SK-MEL-5 (cell line): ENCODE data around the gene RPL27A. TPM values are rescaled to one million over a fixed set of nuclear protein-coding genes. Genes with fewer than 3 reads are reported as not detected.

ENCODE experiments used
- DNase-seq: peaks from one replicate; pipeline ENCODE4 v3.0.0-alpha.2; 2016; ENCODE audit warnings: low read depth, low spot score
- in situ Hi-C: cut with HindIII; loops from 2 replicates; pipeline ENCODE4 v1.10.0; 2016; ENCODE audit warnings: low sequenced_read_pairs, high pct_unique_total_duplicates, low pct_unique_long_range_greater_than_20kb
- total RNA-seq: library from RNA; depleted of rRNA; stranded (reverse); fragments of >200 nt; shearing (Covaris generic); gene quantifications from 2 replicates; pipeline ENCODE4 v1.2.3, GENCODE V29; 2014

RPL27A gene
- total RNA-seq, 1 experiment from 2014 or later, result 1,031 TPM

DNA sequence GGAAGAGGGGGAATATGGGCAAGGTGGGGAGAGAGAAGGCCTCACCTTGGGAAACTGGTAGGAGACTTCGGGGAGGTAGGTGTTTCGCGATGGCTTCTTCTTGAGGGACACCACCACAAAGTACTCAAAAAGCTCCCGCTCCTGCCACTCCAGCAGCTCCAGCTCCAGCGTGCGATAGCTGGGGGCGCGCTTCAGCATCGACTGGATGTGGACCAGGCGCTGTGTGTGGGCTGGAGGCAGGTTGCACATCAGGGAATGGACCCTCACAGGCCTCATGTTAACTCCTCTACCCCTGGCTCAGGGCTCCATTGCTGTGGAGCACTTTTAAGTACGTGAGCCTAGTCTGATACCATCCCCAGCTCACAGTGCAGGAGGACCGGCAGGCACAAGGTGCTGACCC lies 29.9 kb downstream of the RPL27A start:
- in situ Hi-C loops, result no loop called here
- DNase-seq, result no peak

DNA sequence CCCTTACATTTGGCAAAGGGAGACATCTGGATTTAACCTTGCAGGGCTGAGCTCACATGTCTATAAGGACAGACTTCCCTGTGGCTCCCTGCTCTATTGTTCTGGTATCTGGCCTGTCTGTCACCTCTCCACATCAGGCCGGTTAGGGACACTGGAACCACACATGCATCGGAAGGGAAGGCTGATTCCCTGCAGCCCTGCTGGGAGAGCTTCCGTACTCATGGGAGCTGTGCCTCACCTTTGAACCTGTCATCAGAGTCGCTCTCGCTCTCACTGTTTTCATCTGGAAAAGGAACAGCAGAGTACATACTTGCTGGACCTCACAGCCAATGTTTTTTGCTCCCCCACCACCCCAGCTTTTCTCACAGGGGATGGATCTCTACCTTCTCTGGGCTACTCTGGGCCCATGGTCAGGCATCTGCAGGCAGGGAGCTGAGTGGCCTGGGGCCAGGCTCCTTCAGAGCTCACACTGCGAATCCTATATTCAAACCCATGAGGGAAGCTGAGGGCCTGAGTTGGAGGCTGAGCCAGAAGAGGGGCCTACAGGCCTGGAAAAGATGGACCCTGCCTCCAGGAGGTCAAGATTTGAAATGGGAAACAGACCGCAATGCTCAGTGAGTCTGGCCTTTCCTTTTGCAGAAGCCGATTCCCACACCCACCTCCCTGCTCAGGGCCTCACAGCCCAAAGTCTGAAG lies 31.3 kb downstream of the RPL27A start:
- in situ Hi-C loops, result no loop called here
- no peak for DNase-seq

DNA sequence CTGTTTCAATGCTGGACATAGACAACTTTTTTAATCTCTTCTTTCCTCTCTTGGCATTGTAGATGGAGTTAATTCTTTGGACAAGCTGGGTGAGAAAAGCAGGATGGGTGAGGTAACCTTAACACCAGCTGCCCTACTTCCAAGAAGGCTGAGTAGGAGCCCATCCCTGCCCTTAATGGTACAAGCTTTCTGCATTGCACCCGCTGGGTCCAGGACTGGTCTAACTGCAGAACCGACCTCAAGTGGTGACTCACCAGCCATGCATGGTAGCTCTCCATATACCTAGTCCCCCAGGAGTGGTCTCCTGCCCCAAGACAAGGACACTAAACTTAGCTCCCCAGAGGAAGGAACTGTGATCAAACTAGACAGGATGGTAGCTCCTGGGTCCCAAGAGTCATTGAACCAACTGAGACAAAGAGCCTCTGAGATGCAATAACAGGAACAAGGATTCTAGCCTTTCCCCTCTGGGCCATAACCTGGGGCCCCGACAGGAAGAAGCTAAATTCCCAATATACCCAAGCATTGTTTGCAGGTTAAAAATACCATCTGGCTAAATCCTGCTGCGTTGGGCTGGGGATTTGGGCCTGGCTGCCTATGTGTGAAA lies 32.1 kb downstream of the RPL27A start:
- in situ Hi-C loops, result no loop called here
- no peak for DNase-seq

DNA sequence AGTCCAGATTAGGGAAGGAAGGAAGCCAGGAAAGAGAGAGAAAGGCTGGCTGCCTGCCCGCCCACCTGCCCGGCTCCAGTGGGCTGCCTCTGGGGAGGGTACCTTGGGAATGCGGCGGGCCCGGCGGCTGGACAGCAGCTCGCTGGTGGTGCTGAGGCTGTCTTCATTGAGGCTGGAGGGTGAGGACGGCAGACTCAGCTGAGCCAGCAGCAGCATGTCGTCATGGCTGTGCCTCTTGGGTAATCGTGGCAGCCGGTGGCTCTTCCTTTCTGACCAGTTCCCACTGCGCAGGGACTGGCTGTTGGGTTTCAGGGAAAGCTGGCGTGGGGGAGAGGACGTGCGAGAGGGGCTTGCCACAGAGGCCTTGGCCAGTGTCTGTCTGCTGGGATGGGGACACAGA lies 32.9 kb downstream of the RPL27A start:
- in situ Hi-C loops, result no loop called here
- no peak for DNase-seq

DNA sequence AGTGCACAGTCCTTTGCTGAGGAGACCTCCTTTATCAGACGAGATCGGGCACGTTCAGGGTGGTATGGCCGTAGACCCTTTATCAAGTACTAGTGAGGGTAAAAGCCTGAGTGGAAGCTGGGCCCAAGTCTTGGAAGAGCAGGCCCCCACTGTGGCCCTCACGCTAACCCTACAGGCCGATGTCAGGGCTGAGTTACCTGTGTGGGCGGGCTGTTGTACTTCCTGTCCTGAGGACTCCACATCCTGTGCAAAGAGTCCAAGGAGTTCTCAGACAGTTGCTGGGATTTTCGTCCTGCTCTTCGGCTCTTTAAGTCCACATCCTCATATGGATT lies 34.9 kb downstream of the RPL27A start:
- in situ Hi-C loops, result no loop called here
- no peak for DNase-seq

DNA sequence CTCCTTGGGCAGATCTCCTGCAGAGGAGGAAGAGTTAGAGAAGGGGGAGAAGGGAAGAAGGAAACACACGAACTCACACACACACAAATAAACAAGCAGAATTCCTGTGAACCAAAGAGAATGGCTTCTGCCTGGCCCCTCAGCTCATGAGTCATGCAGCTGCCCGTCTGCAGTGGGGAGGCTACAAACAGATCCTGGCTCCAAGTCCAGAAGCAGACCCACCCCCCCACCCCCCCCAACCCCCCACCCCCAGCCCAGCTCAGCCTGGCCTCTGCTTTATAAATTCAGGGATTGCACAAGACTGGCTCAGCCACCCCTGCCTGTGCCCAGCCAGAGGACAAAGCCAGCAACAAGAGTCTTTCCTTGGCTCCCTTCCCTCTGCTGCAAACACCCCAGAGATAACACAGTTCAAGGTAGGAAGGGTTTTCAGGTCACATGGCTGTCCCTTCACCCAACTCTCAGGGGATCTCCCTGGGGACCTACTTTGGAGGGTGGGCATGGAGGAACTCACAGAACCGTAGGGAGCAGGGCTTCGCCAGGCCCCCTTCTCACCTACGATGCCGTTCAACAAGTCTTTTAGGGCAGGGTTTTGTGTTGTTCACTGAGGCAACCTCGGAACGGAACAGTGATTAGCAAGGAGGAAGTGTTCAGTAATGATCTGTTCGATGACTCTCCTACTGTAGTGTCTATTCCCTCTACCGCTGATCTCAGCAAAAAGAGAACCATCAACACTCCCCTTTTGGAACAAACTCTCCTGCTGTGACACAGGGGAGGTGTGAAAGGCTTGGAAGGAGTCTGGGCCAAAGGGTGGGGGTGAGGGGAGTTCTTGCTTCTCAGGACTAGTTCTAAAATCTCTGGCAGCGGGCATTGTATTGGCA lies 35.5 kb downstream of the RPL27A start:
- DNase-seq, result no peak
- in situ Hi-C loops, result no loop called here

DNA sequence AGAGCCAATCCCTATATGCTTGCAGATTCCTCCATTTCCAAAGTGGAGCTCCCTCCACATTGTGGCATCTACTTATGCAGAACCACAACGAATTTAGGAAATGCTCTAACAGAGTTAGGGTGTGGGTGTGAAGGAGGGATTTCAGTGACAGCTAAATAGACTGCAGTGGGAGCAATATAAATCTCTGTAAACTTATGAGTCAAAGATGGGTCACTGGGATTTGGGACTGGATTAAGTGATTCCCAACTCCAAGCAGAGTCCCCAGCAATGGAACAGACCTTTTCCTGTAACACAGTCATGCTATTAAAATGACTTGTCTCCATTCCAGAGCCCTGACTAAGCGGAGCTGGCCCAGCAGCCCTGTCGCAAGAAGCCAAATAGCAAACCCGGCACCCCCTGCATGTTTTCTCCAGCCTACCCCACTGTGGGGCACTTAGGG lies 36.6 kb downstream of the RPL27A start:
- DNase-seq, result no peak
- in situ Hi-C loops, result no loop called here

DNA sequence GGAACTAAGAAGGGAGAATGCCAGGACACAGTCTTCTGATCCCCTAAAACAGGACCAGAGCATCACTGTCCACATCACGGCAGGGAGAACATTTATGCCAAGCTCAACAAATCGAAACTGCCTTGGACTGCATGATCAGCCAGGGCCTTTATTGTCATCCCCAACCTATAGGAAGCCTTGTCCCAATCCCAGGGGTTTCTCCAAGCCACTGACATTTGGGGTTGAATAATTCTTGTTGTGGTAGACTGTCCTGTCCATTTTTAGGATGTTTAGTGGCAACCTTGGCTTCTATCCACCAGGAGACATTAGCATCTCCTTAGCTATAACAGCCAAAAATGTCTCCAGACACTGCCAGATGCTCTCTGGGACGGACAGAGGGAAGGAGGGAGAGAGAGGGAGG lies 37.1 kb downstream of the RPL27A start:
- in situ Hi-C loops, result no loop called here
- no peak for DNase-seq

DNA sequence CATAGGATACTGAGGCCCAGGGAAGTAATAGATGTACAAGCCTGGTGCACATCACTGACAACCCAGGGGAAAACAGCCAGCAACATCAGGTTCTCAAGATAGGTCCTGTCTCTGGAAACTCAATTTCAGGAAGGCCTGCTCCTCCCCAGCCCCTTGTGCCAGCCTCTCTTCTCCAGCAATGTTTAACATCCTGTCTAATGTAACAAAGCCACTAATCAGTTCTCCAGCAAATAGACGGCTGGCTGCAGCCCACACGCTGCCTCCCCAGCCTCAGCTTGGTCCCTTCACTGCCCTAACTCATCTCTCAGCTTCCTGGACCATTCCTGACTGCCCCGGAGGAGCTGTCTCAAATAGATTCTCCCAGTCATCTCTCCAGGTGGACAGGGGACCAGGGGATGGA lies 37.8 kb downstream of the RPL27A start:
- in situ Hi-C loops, result no loop called here
- no peak for DNase-seq

DNA sequence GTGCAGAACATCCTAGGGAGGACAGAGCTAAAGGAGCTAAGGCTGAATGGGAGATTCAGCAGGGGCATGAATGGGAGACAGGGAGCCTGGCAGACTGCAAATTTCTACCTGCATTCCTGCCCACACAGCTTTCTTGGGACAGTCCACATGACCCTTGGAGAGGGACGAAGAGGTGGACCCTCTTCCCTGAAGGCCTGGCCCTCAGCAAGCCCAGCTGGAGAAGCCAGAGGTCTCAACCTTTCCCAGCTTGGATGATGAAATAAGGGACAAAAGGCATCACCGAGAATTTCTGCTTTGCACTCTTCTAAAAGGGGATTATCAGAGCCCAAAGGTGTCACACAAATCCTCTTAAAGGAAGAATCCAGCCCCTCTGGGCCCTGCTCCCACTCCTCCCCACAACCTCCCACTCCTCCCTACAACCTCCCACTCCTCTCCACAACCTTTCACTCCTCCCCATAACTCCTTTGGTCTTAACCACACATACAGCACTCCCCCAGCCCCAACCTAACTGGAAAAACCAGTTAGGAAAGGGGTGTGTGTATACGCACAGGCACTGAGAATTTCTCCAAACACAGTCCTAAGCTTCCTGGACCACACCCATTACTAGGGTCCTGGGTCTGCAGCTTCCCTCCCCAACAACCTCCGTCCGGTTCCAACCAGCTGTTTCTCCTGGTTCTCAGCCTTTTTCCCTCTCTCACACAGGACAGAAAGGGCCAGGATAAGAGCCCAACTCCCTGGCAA lies 38.4 kb downstream of the RPL27A start:
- DNase-seq, result no peak
- in situ Hi-C loops, result no loop called here

DNA sequence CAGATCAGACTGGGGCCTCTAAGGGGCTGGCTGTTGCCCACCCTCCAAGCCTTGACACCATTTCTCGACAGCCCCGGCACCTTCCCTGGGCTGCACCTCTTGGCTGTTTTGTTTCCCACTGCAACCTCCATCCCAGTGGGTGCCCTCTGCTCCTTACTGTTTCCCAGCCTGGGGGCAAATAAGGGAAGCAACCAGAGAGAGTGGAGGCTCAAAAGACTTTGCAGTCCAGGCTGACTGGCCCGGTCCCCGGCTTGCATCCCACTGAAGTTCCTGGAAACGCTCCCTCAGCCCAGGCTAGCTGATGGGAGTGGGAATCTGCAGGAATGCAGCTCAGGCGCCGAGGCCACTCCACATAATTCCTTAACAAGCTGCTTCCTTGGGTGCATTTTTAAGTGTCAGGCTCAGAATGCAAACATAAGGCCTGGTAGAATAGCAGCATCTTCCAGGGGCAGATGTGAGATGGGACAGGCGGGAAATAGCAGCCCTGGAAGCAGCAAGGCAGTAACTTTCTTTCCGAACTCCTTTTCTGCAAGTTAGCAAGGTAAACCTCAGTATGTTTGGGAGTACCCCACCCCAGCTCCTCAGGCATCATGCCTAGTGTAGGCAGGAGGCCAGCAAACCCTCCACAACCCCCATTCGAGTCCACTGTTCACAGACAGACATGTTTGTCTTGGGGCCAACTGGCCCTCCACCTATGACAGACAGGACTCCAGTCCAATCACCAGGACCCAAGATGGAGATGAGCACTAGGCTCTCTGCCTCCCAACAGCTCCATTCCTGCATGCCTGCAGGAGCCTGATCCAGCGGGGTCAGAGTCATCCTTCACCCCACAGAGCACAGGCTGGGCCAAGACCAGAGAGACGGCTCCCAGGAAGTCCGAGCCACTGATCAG lies 39.3 kb downstream of the RPL27A start:
- DNase-seq, result no peak

DNA sequence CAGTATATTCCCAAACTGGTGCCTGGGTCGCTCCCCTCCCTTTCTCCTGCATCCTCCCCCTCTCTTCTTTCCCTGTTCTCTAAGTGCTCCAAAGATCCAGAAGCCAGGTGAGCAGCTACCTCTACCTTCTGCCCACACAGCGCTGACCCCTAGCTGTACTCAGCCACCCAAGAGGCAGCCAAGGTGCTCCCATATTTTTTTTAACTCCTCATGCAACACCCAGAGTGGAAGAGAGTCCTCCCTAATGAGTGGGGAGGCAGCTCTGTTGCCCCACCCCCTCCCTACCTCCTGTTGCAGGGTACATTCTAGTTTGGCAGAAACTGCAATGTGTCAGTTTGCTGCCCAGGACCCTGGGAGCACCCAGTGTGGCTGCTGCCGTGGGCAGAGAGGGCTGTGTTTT lies 40.2 kb downstream of the RPL27A start:
- DNase-seq, result no peak
- in situ Hi-C loops, result no loop called here

More for the DNA sequence above, 39.3 kb downstream of the RPL27A start:
- in situ Hi-C loops, result no loop called here

DNA sequence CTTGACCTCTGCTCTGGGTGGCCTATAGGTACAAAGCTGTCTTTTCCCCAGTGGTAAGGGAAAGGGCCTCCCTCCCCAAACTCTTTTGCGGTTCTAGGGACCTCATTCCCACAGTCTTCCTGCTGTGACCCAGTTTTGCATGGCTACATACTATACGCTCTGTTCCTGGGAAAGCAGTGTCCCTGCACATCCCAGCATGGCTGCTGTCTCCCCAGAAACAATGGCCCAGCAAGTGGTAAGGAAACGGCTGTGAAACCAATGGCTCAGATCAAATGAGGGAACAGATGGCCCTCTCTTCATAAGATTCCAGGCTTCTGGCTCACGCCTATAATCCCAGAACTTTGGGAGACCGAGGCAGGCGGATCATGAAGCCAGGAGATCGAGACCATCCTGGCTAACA lies 41.1 kb downstream of the RPL27A start:
- in situ Hi-C loops, result no loop called here

DNA sequence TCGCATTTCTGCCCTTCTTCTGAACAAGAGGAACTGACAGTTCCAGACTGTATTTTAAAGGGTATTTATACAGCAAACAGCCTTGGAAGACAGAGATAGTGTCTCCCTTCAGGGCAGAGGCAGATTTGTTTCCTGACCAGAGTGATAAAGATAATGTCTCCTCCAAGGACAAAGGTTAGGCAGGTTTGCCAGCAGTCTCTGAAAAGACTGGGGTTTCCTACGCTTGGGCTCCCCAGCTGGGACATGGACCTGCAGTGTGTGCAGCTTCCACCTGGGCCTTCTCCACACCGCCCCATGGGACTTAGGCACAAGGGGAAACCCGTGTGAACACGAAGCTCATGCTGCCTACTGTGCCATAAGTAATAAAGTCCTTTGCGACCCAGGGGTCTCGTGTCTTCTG lies 42.1 kb downstream of the RPL27A start:
- in situ Hi-C loops, result no loop called here
- DNase-seq, result no peak

More for the DNA sequence above, 41.1 kb downstream of the RPL27A start:
- DNase-seq, result no peak

DNA sequence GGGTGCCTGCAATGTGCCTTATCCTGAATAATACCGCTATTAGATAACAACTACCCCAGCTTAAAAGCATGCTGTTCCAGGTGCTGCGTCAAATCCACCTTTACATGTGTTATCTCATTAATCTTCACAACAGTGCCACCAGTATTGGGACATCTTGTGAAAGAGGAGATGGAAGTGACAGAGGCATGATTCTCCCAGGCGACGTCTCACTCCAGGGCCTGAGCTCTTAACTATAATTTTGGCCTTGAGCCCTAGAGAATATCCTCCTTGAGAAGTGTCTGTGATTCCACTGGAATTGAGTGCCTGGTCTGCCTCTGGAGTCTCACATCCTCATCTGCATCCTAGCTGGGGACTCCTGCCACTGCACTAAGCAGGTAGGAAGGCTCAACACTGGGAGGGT lies 43.8 kb downstream of the RPL27A start:
- in situ Hi-C loops, result no loop called here
- no peak for DNase-seq

DNA sequence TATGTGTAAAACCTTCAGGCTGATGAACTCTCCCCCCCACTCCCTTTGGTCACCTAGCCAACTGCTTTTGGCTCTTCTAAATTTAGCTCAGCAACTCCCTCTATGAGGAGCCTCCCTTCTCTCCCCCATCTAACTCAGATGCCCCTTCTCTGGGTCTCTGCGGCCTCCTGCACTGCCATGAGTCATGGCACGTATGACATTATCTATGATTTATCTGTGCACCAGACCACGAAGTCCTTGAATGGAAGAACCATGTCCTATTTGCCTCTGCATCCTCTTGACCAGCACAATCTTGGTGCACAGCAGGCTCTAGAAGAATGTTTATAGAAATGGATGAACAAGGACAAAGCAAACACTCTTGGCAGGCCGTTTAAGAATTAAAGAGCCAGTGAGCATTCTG lies 46.0 kb downstream of the RPL27A start:
- in situ Hi-C loops, result no loop called here
- DNase-seq, result no peak

DNA sequence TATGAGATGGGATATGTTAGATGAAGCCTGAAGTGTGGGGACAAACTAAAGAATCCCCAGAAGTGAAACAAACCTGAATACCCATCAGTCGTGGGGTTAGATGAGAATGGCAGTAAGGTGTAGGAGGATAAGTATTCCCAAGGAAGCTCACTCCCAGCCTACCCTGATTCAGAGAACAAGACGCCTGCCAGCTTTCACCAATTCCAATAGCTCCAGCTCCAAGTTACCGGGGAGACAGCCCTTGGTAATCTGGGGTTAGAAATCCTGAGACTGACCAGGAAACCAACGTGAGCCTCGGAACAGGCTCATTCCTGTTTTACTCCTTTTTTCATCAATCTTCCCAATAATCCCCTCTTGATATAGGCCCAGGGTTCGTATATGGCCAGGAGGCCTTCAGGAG lies 46.5 kb downstream of the RPL27A start:
- DNase-seq, result no peak
- in situ Hi-C loops, result no loop called here
